Endothelial cell of umbilical vein (primary cell): ENCODE data around the gene TNS4.

Experiments used
- CTCF ChIP-seq, 2 donors: IDR thresholded peaks; 1 replicate in 1 of 2; 2 replicates in 1 of 2; pipeline ENCODE4 v1.5.1; 2011; ENCODE audit warnings: low read length in 2 of 2, mild to moderate bottlenecking in 2 of 2, moderate library complexity in 2 of 2, control low read depth in 1 of 2, inconsistent platforms in 1 of 2, low read depth in 1 of 2; ENCODE audit not compliant: insufficient read depth in 1 of 2; ENCODE audit errors: extremely low read depth in 1 of 2
- EZH2 ChIP-seq: IDR thresholded peaks from 2 replicates; pipeline ENCODE4 v1.6.1; 2012; ENCODE audit warnings: borderline replicate concordance, low read depth, mild to moderate bottlenecking, moderate library complexity, low read length, inconsistent platforms; ENCODE audit not compliant: severe bottlenecking
- JUN ChIP-seq: IDR thresholded peaks from 2 replicates; pipeline ENCODE4 v1.6.1; 2011; ENCODE audit warnings: borderline replicate concordance, low read depth; ENCODE audit not compliant: insufficient read length, insufficient read depth
- POLR2A ChIP-seq: IDR thresholded peaks from 2 replicates; pipeline ENCODE4 v1.6.1; 2012; ENCODE audit warnings: low read depth, mild to moderate bottlenecking, control low read depth, low read length
- POLR2AphosphoS5 ChIP-seq: IDR thresholded peaks from 2 replicates; pipeline ENCODE4 v1.6.1; 2012; ENCODE audit warnings: low read depth, mild to moderate bottlenecking, control low read depth, low read length, moderate library complexity; ENCODE audit not compliant: insufficient read depth

- TF ChIP-seq CTCF (IDR thresholded peaks at IDR 0.05; ENCODE audit: extremely low read depth in 1 of 2, insufficient read depth in 1 of 2, low read depth in 1 of 2, low read length in 2 of 2) (no peak), EZH2 (no peak), POLR2AphosphoS5 (no peak), JUN (no peak), POLR2A (no peak)
These were observed 8.4 kb upstream of the TNS4 start for GRCh38 chr17:40509626-40510327.
